Medulla oblongata (tissue), 1 donor: Measurements from ENCODE around the gene CCNL2.
A peak's percentile ranks its signal among the peaks of the same experiment; 100 is the strongest.
"Not testable (repeated sequence)": the region's sequence is repeated elsewhere in the genome, so short reads cannot be mapped to it uniquely, and the experiment has no call there.

Experiments
- DNase-seq: peaks from one replicate; pipeline ENCODE4 v3.0.0-alpha.2; 2015; ENCODE audit errors: extremely low spot score

Gene CCNL2

DNA sequence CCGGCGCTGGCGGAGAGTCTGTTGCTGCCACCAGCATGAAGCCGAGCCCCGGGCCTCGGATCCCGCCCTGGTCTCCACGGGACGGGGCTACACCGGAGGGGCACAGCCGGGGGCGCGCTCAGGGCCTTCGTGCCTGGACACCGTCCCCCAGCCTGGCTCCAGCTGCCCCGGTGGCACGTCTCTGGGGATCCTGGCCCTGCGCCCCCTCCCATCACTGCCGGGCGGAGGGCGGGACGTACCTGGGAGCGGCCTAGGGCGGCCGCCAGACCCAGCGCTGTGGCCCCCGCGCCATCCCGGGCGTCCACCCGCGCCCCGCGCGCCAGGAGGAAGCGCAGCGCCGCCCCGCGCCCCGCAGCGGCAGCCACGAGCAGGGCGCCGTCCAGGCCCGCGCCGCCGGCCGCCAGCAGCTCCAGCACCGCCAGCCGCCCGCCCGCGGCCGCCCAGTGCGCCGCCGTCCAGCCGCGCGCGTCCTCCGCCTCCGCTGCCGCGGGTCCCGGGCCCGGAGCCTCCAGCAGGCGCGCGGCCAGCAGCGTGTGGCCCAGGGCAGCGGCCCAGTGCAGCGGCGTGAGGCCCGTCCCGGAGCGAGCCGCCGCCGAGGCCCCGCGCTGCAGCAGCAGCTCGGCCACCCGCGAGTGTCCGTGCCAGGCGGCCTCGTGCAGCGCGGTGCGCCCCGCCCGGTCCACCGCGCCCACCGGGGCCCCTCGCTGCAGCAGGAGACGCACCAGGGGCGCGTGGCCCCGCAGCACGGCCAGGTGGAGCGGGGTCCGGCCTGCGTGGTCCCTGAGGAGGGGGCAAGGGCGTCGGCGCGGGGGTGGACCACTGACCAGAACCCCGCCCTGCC, 20.9 kb upstream of the CCNL2 start:
- no peak for DNase-seq

DNA sequence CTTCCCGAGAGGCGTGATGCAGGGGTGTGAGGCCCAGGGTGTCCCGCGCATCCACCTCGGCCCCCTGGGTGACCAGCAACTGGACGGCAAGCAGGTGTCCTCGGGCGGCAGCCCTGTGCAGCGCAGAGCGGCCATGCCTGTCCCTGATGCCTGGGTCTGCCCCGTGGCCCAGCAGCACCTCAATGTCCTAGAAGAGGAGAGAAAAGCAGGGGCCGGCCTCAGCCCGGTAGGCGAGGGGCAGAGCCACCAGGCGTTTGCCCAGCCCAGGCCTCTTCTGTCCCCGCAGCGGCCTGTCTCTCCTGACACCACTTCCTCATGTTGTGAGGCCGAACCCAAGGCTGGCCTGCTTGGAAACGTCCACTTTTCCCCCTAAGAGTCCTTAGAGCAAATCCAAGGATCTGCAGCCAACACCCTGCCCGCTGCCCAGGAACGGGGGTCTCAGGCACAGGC, 20.3 kb upstream of the CCNL2 start:
- no peak for DNase-seq

DNA sequence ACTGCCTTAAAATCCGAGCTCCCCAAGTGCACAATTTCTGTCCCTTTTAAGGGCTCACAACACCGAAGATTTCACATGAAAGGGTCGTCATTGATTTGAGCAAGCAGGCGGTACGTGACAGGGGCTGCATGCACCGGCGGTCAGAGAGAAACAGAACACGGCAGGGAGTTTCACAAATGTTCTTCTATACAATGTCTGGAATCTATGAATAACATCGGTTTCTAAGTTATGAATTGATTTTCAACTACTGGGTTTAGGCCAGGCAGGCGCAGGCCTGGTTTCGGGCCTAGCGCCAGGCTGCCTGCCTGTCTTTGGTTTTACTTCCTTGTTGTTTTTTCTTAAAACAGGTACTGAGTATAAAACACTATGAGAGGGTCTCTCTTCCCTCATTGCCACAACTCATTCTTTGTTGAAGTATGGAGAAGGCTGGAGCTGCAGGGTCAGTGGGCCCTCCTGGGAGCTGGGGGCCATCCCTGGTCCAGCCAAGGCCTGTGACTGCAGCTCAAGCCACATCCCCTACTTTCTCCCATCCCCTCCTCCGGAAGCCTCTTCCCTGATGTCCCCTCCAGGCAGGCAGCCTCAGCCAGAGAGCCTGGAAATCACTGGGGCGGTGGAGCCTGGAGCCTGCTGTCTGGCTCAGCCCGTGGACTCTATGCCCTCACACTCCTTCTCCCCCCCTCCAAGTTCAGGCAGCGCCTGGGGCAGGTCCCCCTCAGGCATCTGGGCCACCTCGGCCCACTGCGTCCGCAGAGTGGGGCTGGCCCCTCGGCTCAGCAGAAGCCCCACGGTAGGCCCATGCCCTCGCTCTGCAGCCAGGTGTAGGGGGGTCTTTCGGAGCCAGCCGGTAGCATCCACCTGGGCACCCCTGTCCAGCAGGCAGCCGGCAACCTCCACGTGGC, 19.6 kb upstream of the CCNL2 start:
- DNase-seq = no peak

- not testable (repeated sequence) for DNase-seq
Observed at GRCh38 chr1:1417825-1418463, 18.8 kb upstream of the CCNL2 start.

GRCh38 chr1:1417396-1417795, 18.3 kb upstream of the CCNL2 start:
- not testable (repeated sequence) for DNase-seq

- DNase-seq = no peak
Observed at GRCh38 chr1:1415751-1416150, 16.6 kb upstream of the CCNL2 start.

DNA sequence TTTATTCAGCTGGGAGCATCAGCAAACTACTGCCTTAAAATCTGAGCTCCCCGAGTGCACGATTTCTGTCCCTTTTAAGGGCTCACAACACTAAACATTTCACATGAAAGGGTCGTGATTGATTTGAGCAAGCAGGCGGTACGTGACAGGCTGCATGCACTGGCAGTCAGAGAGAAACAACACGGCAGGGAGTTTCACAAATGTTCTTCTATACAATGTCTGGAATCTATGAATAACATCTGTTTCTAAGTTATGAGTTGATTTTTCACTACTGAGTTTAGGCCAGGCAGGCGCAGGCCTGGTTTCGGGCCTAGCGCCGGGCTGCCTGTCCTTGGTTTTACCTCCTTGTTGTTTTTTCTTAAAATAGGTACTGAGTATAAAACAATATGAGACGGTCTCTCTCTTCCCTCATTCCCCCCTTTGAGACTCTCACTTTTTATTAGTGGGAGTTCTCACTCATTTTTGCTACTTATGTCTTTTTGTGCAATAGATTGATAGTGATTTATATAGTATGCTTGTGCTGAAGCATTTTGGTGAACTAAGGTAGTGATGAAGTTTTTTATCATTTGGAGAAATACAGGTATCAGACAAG, 13.3 kb upstream of the CCNL2 start:
- not testable (repeated sequence) for DNase-seq

DNA sequence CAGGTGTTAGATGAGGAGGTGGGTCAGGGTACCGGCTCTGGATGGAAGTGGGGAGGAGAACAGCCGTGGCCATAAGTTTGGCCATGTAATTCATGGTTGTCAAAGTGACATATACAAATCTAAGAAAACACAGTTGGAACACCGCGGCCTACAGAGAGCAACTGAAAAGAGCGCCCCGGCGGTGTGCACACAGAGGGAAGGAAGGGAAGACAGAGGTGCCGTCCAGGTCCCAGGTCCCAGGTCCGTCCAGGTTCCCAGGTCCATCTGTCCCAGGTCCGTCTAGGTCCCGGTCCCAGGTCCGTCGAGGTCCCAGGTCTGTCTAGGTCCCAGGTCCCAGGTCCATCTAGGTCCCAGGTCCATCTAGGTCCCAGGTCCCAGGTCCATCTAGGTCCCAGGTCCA, 12.5 kb upstream of the CCNL2 start:
- DNase-seq = no peak

- DNase-seq = not testable (repeated sequence)
Observed at GRCh38 chr1:1410238-1410637, 11.1 kb upstream of the CCNL2 start.

DNA sequence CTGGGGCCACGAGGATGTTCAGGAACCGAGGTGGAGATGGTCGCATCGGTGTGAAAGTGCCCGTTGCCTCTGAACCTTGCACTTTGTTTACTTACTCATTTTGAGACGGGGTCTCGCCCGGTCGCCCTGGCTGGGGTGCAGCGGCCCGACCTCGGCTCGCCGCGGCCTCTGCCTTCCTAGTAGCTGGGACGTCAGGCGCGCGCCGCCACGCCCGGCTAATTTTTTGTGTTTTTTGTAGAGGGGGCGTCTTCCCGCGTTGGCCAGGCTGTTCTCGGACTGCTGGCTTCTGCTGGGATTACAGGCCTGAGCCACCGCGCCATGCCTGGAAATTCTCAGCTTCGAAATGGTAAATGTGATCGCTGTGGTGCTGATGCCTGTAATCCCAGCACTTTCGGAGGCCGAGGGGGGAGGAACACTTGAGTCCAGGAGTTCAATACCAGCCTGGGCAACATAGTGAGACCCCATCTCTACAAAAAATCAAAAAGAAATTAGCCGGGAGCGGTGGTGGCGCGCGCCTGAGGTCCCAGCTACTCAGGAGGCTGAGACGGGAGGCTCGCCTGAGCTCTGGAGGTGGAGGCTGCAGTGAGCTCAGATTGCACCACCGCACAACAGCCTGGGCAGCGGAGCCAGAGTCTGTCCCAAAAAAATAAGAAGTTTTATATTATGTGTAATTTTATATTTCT, 8.6 kb upstream of the CCNL2 start:
- DNase-seq = no peak

- peak; percentile 95 for DNase-seq
Observed at GRCh38 chr1:1406821-1407635, 7.9 kb upstream of the CCNL2 start, which contains the start of gene MRPL20. MRPL20 (minus strand) TSS chr1:1407293; CDS start chr1:1407217, 76 bp downstream.

GRCh38 chr1:1406101-1406820, 7.1 kb upstream of the CCNL2 start:
- DNase-seq = no peak

GRCh38 chr1:1403653-1404052, 4.5 kb upstream of the CCNL2 start:
- no peak for DNase-seq

DNA sequence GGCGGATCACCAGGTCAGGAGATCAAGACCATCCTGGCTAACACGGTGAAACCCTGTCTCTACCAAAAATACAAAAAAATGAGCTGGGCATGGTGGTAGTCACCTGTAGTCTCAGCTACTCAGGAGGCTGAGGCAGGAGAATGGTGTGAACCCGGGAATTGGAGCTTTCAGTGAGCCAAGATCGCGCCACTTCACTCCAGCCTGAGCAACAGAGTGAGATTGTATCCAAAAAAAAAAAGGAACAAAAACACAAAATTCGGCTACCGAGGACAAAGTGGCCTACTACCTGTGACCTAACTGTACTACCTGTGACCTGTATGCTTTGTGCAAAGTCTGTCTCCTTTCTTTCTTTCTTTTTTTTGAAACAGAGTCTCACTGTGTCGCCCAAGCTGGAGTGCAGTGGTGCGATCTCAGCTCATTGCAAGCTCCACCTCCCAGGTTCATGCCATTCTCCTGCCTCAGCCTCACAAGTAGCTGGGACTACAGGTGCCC, 3.8 kb upstream of the CCNL2 start:
- DNase-seq = not testable (repeated sequence)

- DNase-seq = no peak
Observed at GRCh38 chr1:1402072-1402900, 3.2 kb upstream of the CCNL2 start.

GRCh38 chr1:1401457-1402010, 2.4 kb upstream of the CCNL2 start:
- no peak for DNase-seq

GRCh38 chr1:1400576-1401456, 1.7 kb upstream of the CCNL2 start:
- no peak for DNase-seq
